CD4-positive, CD25-positive, alpha-beta regulatory T cell (primary cell): ENCODE measurements around the gene POU2F2. TPM values are rescaled to one million over a fixed set of nuclear protein-coding genes. Genes with fewer than 3 reads are reported as not detected.
A peak's percentile ranks its signal among the peaks of the same experiment; 100 is the strongest.

Source experiments
- ATAC-seq, 2 donors: fragments of 150-1000 bp; cut with Tn5 transposase; one replicate each; pipeline ENCODE4 v1.10.0; 2021; ENCODE audit warnings: low read depth in 2 of 2, moderate number of reproducible peaks in 2 of 2, moderate library complexity in 1 of 2
- DNase-seq, 3 donors: peaks; one replicate each; pipeline versions ENCODE4 v3.0.0 to v3.0.0-alpha.2; 2012 to 2022; ENCODE audit warnings: mixed read lengths in 1 of 3
- H3K27ac ChIP-seq: one replicate; pipeline ENCODE4 v1.7.0; 2013; ENCODE audit warnings: mild to moderate bottlenecking, low read length; ENCODE audit not compliant: insufficient read depth, poor library complexity, severe bottlenecking
- H3K27me3 ChIP-seq: one replicate; pipeline ENCODE4 v1.7.0; 2013; ENCODE audit warnings: low read length; ENCODE audit not compliant: control insufficient read depth, insufficient read depth
- H3K36me3 ChIP-seq: one replicate; pipeline ENCODE4 v1.7.0; 2013; ENCODE audit warnings: mild to moderate bottlenecking, low read length, moderate library complexity; ENCODE audit not compliant: control insufficient read depth, insufficient read depth
- H3K4me1 ChIP-seq: 2 replicates; pipeline ENCODE4 v1.7.0; 2013; ENCODE audit warnings: mild to moderate bottlenecking, low read length; ENCODE audit not compliant: insufficient read depth, control insufficient read depth, poor library complexity, severe bottlenecking
- H3K4me3 ChIP-seq: one replicate; pipeline ENCODE4 v1.7.0; 2013; ENCODE audit warnings: low read depth, mild to moderate bottlenecking, low read length, moderate library complexity
- H3K9me3 ChIP-seq, 2 experiments: 1 replicate in 1 of 2; 2 replicates in 1 of 2; pipeline ENCODE4 v1.7.0; 2013; ENCODE audit warnings: low read length in 2 of 2, mild to moderate bottlenecking in 1 of 2, moderate library complexity in 1 of 2; ENCODE audit not compliant: control insufficient read depth in 2 of 2
- H3K27ac Mint-ChIP-seq, 3 donors: one replicate each; pipeline ENCODE4 v1.8.0; 2020 to 2022; ENCODE audit warnings: mild to moderate bottlenecking in 3 of 3, mixed read lengths in 3 of 3, moderate library complexity in 2 of 3
- H3K27me3 Mint-ChIP-seq: one replicate; pipeline ENCODE4 v1.8.0; 2022; ENCODE audit warnings: mild to moderate bottlenecking, mixed read lengths
- H3K36me3 Mint-ChIP-seq: one replicate; pipeline ENCODE4 v1.8.0; 2020; ENCODE audit warnings: mixed read lengths
- H3K4me1 Mint-ChIP-seq, 4 donors: one replicate each; pipeline ENCODE4 v1.8.0; 2020 to 2022; ENCODE audit warnings: mixed read lengths in 4 of 4, mild to moderate bottlenecking in 1 of 4
- H3K4me3 Mint-ChIP-seq, 4 donors: one replicate each; pipeline ENCODE4 v1.8.0; 2020 to 2022; ENCODE audit warnings: mild to moderate bottlenecking in 4 of 4, mixed read lengths in 4 of 4, moderate library complexity in 3 of 4
- H3K9me3 Mint-ChIP-seq, 7 donors: one replicate each; pipeline ENCODE4 v1.8.0; 2020 to 2022; ENCODE audit warnings: mixed read lengths in 7 of 7, mild to moderate bottlenecking in 3 of 7, moderate library complexity in 2 of 7
- polyA plus RNA-seq, 4 donors: library from polyadenylated mRNA; unstranded; fragments of 300-500 nt; fragmentation: Illumina TruSeq; gene quantifications; one replicate each; pipeline ENCODE4 v1.2.3, GENCODE V29; 2021
- total RNA-seq: library from RNA; stranded (reverse); gene quantifications from one replicate; pipeline ENCODE4 v1.2.3, GENCODE V29; 2022

Gene POU2F2
- total and polyA plus RNA-seq, 5 donors from 2014 or later = 4.2 to 48.9 (median 7.2) TPM

DNA sequence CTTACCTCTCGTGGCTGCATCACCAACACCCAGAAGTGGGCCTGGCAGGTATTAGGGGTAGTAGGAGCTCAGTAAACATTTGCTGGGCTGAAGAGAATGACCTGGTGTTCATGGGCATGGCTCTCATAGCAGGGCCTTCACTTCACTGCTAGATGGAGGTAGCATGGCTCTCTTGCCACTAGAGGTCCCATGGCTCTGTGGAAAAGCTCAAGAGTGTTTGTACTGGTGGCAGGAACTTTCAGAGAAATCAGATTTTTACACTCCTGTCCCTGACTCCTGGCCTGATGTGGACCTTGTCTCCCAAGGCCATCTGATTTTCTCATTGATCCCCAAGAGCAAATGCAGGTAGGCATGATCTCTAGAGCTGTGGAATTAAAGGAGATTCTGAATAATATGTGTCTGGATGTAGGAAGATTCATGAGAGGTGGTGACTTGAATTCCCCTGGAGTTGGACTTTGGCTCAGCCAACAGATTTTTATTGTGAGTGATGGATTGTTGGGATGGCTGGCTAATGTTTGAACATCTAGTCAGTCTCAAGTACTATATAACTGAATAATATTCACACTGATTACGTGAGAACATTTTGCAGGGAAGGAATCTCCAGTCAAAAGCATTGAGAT, 50.6 kb downstream of the POU2F2 start:
- Mint-ChIP-seq H3K9me3 (no peaks in the 10 kb centered on the region), H3K27me3 (no peaks in the 10 kb centered on the region), H3K36me3 (peaks cover 29% of the 10 kb centered on the region), H3K4me1 (peaks cover 10 to 34% (median 27%) of the 10 kb centered on the region in 4 donors), H3K4me3 (peak overlapping the region in 1 of 4 donors; percentile 85), H3K27ac (peak overlapping the region in 2 of 3 donors; percentile 33 to 62)
- H3K4me1 ChIP-seq = peaks cover 15% of the 10 kb centered on the region
- H3K4me3 ChIP-seq = no peak overlapping the region
- ATAC-seq (peak in 1 of 2 donors; percentile 35), DNase-seq (peak in 1 of 3 donors; percentile 58)
- H3K36me3 ChIP-seq = peaks cover 31% of the 10 kb centered on the region
- H3K9me3 ChIP-seq = no peaks in the 10 kb centered on the region
- H3K27ac ChIP-seq = no peak overlapping the region
- H3K27me3 ChIP-seq = no peaks in the 10 kb centered on the region

DNA sequence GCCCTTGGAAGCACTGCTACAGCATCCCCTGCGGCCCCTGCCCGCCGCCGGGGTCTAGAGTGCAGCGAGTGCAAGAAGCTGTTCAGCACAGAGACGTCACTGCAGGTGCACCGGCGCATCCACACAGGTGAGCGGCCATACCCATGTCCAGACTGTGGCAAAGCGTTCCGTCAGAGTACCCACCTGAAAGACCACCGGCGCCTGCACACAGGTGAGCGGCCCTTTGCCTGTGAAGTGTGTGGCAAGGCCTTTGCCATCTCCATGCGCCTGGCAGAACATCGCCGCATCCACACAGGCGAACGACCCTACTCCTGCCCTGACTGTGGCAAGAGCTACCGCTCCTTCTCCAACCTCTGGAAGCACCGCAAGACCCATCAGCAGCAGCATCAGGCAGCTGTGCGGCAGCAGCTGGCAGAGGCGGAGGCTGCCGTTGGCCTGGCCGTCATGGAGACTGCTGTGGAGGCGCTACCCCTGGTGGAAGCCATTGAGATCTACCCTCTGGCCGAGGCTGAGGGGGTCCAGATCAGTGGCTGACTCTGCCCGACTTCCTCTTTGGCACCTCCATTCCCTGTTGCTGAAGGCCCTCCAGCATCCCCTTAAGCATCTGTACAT, 51.4 kb downstream of the POU2F2 start:
- peaks cover 10 to 37% (median 29%) of the 10 kb centered on the region in 4 donors for H3K4me1 Mint-ChIP-seq
- H3K27ac Mint-ChIP-seq = no peak overlapping the region
- Histone ChIP-seq H3K4me3 (no peak overlapping the region), H3K4me1 (peaks cover 19% of the 10 kb centered on the region), H3K36me3 (peaks cover 31% of the 10 kb centered on the region), H3K27ac (no peak overlapping the region), H3K9me3 (no peaks in the 10 kb centered on the region), H3K27me3 (no peaks in the 10 kb centered on the region)
- DNase-seq = no peak
- H3K9me3 Mint-ChIP-seq = no peaks in the 10 kb centered on the region
- no peak for ATAC-seq
- peak overlapping the region in 2 of 4 donors; percentile 34 to 85 for H3K4me3 Mint-ChIP-seq
- peaks cover 31% of the 10 kb centered on the region for H3K36me3 Mint-ChIP-seq
- no peaks in the 10 kb centered on the region for H3K27me3 Mint-ChIP-seq

DNA sequence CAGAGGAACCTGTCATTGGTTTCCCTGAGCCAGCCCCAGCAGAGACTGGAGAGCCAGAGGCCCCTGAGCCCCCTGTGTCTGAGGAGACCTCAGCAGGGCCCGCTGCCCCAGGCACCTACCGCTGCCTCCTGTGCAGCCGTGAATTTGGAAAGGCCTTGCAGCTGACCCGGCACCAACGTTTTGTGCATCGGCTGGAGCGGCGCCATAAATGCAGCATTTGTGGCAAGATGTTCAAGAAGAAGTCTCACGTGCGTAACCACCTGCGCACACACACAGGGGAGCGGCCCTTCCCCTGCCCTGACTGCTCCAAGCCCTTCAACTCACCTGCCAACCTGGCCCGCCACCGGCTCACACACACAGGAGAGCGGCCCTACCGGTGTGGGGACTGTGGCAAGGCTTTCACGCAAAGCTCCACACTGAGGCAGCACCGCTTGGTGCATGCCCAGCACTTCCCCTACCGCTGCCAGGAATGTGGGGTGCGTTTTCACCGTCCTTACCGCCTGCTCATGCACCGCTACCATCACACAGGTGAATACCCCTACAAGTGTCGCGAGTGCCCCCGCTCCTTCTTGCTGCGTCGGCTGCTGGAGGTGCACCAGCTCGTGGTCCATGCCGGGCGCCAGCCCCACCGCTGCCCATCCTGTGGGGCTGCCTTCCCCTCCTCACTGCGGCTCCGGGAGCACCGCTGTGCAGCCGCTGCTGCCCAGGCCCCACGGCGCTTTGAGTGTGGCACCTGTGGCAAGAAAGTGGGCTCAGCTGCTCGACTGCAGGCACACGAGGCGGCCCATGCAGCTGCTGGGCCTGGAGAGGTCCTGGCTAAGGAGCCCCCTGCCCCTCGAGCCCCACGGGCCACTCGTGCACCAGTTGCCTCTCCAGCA, 52.1 kb downstream of the POU2F2 start:
- peak overlapping the region in 1 of 4 donors; percentile 34 for H3K4me3 Mint-ChIP-seq
- no peaks in the 10 kb centered on the region for H3K27me3 ChIP-seq
- peaks cover 4% of the 10 kb centered on the region for H3K27me3 Mint-ChIP-seq
- peaks cover 36% of the 10 kb centered on the region for H3K36me3 Mint-ChIP-seq
- no peak overlapping the region for H3K27ac ChIP-seq
- peaks cover 31% of the 10 kb centered on the region for H3K36me3 ChIP-seq
- no peak overlapping the region for H3K27ac Mint-ChIP-seq
- ATAC-seq = no peak
- no peak overlapping the region for H3K4me3 ChIP-seq
- no peaks in the 10 kb centered on the region for H3K9me3 Mint-ChIP-seq
- peaks cover 7 to 42% (median 34%) of the 10 kb centered on the region in 4 donors for H3K4me1 Mint-ChIP-seq
- no peaks in the 10 kb centered on the region for H3K9me3 ChIP-seq
- no peak for DNase-seq
- peaks cover 24% of the 10 kb centered on the region for H3K4me1 ChIP-seq

DNA sequence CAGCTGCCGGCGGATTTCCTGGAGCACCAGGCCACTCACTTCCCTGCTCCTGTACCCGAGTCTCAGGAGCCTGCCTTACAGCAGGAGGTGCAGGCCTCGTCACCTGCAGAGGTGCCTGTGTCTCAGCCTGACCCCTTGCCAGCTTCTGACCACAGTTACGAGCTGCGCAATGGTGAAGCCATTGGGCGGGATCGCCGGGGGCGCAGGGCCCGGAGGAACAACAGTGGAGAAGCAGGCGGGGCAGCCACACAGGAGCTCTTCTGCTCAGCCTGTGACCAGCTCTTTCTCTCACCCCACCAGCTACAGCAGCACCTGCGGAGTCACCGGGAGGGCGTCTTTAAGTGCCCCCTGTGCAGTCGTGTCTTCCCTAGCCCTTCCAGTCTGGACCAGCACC, 53.0 kb downstream of the POU2F2 start:
- Mint-ChIP-seq H3K27me3 (peaks cover 4% of the 10 kb centered on the region), H3K4me1 (peaks cover 6 to 48% (median 37%) of the 10 kb centered on the region in 4 donors), H3K27ac (no peak overlapping the region), H3K36me3 (peaks cover 36% of the 10 kb centered on the region), H3K9me3 (no peaks in the 10 kb centered on the region), H3K4me3 (peak overlapping the region in 1 of 4 donors; percentile 37)
- Histone ChIP-seq H3K4me3 (no peak overlapping the region), H3K4me1 (peaks cover 27% of the 10 kb centered on the region), H3K27ac (no peak overlapping the region), H3K36me3 (peaks cover 31% of the 10 kb centered on the region), H3K9me3 (no peaks in the 10 kb centered on the region), H3K27me3 (no peaks in the 10 kb centered on the region)
- ATAC-seq (no peak), DNase-seq (no peak)

DNA sequence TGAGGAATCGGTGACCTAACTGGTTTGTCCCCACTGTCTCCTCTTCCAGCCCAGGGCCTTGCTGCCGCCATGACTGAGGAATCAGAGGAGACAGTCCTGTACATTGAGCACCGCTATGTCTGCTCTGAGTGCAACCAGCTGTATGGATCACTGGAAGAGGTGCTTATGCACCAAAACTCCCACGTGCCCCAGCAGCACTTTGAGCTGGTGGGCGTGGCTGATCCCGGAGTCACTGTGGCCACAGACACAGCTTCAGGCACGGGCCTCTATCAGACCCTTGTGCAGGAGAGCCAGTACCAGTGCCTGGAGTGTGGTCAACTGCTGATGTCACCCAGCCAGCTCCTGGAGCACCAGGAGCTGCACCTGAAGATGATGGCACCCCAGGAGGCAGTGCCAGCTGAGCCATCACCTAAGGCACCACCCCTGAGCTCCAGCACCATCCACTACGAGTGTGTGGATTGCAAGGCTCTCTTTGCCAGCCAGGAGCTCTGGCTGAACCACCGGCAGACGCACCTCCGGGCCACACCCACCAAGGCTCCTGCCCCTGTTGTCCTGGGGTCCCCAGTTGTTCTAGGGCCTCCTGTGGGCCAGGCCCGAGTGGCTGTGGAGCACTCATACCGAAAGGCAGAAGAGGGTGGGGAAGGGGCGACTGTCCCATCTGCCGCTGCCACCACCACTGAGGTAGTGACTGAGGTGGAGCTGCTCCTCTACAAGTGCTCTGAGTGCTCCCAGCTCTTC, 53.5 kb downstream of the POU2F2 start:
- peaks cover 4% of the 10 kb centered on the region for H3K27me3 Mint-ChIP-seq
- peaks cover 6 to 48% (median 35%) of the 10 kb centered on the region in 4 donors for H3K4me1 Mint-ChIP-seq
- H3K9me3 ChIP-seq = no peaks in the 10 kb centered on the region
- H3K4me3 Mint-ChIP-seq = peak overlapping the region; percentile 90 to 96 (median 92)
- no peak overlapping the region for H3K27ac ChIP-seq
- ATAC-seq (no peak), DNase-seq (no peak)
- no peaks in the 10 kb centered on the region for H3K9me3 Mint-ChIP-seq
- H3K4me1 ChIP-seq = peaks cover 27% of the 10 kb centered on the region
- peaks cover 36% of the 10 kb centered on the region for H3K36me3 Mint-ChIP-seq
- H3K27ac Mint-ChIP-seq = peak overlapping the region in 1 of 3 donors; percentile 97
- peaks cover 31% of the 10 kb centered on the region for H3K36me3 ChIP-seq
- no peak overlapping the region for H3K4me3 ChIP-seq
- no peaks in the 10 kb centered on the region for H3K27me3 ChIP-seq

DNA sequence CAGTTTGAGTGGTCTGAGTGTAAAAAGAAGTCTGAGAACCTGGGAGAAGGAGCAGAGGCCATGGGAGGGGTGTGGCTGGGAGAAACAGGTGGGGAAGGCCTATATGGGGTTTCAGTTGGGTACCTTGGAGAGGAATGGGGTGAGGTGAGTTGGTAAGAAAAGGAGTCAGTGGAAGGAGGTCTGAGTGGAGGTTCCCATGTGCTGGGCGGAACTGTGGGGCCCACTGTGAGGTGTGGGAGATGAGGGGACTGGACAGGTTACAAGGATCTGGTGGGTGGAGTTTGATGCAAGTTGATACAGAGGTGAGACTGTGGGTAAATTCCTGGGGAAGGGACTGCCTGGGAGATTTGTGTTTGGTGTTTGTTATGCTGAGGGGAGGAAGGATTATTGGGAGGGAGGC, 54.2 kb downstream of the POU2F2 start:
- Histone ChIP-seq H3K27ac (no peak overlapping the region), H3K4me3 (no peak overlapping the region), H3K9me3 (no peaks in the 10 kb centered on the region), H3K4me1 (peaks cover 27% of the 10 kb centered on the region), H3K27me3 (no peaks in the 10 kb centered on the region), H3K36me3 (peaks cover 31% of the 10 kb centered on the region)
- ATAC-seq (no peak), DNase-seq (no peak)
- Mint-ChIP-seq H3K27me3 (peaks cover 4% of the 10 kb centered on the region), H3K4me1 (peaks cover 8 to 48% (median 35%) of the 10 kb centered on the region in 4 donors), H3K9me3 (no peaks in the 10 kb centered on the region), H3K27ac (peak overlapping the region in 2 of 3 donors; percentile 67 to 97), H3K4me3 (peak overlapping the region; percentile 90 to 96 (median 92)), H3K36me3 (peaks cover 36% of the 10 kb centered on the region)

DNA sequence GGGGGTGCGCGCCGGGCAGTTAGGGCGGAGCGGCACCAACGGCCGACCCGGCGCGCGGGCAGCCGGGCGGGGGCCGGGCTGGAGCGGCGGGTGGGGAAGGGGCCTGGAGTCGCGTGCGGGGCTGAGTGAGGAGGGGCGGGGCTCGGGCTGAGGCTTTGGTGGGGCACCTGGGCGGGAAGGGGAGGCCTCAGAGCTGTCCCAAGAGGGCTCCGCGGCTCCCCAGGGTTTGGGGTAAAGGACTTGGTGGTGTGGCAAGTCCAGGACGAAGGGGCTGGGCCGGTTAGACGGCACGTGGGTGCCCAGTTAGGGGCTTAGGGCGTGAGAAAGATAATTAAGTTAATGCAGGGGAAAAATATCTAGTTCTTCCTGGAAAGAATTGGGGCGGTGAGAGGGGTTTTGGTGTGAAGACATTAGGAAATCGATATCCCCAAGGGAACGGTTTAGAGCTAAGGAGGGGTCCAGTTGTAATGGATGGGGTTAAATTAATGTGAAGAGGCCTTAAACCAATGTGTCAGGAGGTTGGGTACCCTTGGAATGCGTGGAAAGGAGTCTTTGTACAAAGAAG, 55.8 kb downstream of the POU2F2 start:
- DNase-seq = peak in 1 of 3 donors; percentile 38
- no peaks in the 10 kb centered on the region for H3K9me3 Mint-ChIP-seq
- H3K27me3 ChIP-seq = no peaks in the 10 kb centered on the region
- peaks cover 30% of the 10 kb centered on the region for H3K36me3 Mint-ChIP-seq
- peaks cover 4% of the 10 kb centered on the region for H3K27me3 Mint-ChIP-seq
- H3K27ac Mint-ChIP-seq = peak overlapping the region; percentile 94 to 100 (median 97)
- ATAC-seq = no peak
- H3K36me3 ChIP-seq = peaks cover 26% of the 10 kb centered on the region
- H3K27ac ChIP-seq = peak overlapping the region; percentile 98
- no peaks in the 10 kb centered on the region for H3K9me3 ChIP-seq
- peaks cover 7 to 42% (median 29%) of the 10 kb centered on the region in 4 donors for H3K4me1 Mint-ChIP-seq
- peaks cover 27% of the 10 kb centered on the region for H3K4me1 ChIP-seq
- H3K4me3 Mint-ChIP-seq = peak overlapping the region; percentile 91 to 96 (median 94)
- H3K4me3 ChIP-seq = peak overlapping the region; percentile 92
